Hepatocyte (in vitro differentiated cells): Measurements from ENCODE around the gene SLC8A2. TPM values are rescaled to one million over a fixed set of nuclear protein-coding genes. Genes with fewer than 3 reads are reported as not detected.

ENCODE experiments used
- DNase-seq: peaks from one replicate; pipeline ENCODE4 v3.0.0-alpha.2; 2016; ENCODE audit warnings: low spot score
- H2AFZ ChIP-seq: fragments of 200-600 bp; sonication (generic); 2 replicates; pipeline ENCODE4 v1.6.0; 2016; ENCODE audit warnings: antibody characterized with exemption, mild to moderate bottlenecking
- H3K27ac ChIP-seq: fragments of 200-600 bp; sonication (generic); 2 replicates; pipeline ENCODE4 v1.5.1; 2016; ENCODE audit warnings: mild to moderate bottlenecking
- H3K27me3 ChIP-seq: fragments of 200-600 bp; sonication (generic); 2 replicates; pipeline ENCODE4 v1.6.1; 2016
- H3K36me3 ChIP-seq: fragments of 200-600 bp; sonication (generic); replicated peaks from 2 replicates; pipeline ENCODE4 v1.5.1; 2016; ENCODE audit warnings: low read depth; ENCODE audit not compliant: insufficient read depth
- H3K4me1 ChIP-seq: fragments of 200-600 bp; sonication (generic); 2 replicates; pipeline ENCODE4 v1.5.1; 2016; ENCODE audit warnings: mild to moderate bottlenecking, moderate library complexity; ENCODE audit not compliant: insufficient read depth
- H3K4me2 ChIP-seq: fragments of 200-600 bp; sonication (generic); 2 replicates; pipeline ENCODE4 v1.6.0; 2016
- H3K4me3 ChIP-seq: fragments of 200-600 bp; sonication (generic); 2 replicates; pipeline ENCODE4 v1.5.1; 2016; ENCODE audit warnings: mild to moderate bottlenecking
- H3K79me2 ChIP-seq: fragments of 200-600 bp; sonication (generic); 2 replicates; pipeline ENCODE4 v1.6.0; 2017; ENCODE audit warnings: mild to moderate bottlenecking
- H3K9me2 ChIP-seq: fragments of 200-600 bp; sonication (generic); replicated peaks from 2 replicates; pipeline ENCODE4 v1.6.0; 2017; ENCODE audit warnings: mild to moderate bottlenecking; ENCODE audit not compliant: insufficient read depth
- H3K9me3 ChIP-seq: fragments of 200-600 bp; sonication (generic); 2 replicates; pipeline ENCODE4 v1.5.1; 2016; ENCODE audit warnings: low read depth, mild to moderate bottlenecking
- H4K20me1 ChIP-seq: fragments of 200-600 bp; sonication (generic); 2 replicates; pipeline ENCODE4 v1.6.0; 2016; ENCODE audit warnings: mild to moderate bottlenecking; ENCODE audit not compliant: insufficient read depth, poor library complexity, severe bottlenecking
- CTCF ChIP-seq: fragments of 200-600 bp; sonication (generic); IDR thresholded peaks from 2 replicates; pipeline ENCODE4 v1.5.1; 2016; ENCODE audit warnings: antibody characterized with exemption, mild to moderate bottlenecking; ENCODE audit not compliant: poor library complexity
- EZH2 ChIP-seq: fragments of 200-600 bp; sonication (generic); IDR thresholded peaks from 2 replicates; pipeline ENCODE4 v1.6.1; 2016; ENCODE audit warnings: antibody characterized with exemption, mild to moderate bottlenecking, borderline replicate concordance
- EZH2phosphoT487 ChIP-seq: fragments of 200-600 bp; sonication (generic); IDR thresholded peaks from one replicate; pipeline ENCODE4 v1.6.1; 2018; ENCODE audit warnings: antibody characterized with exemption, mild to moderate bottlenecking, low read depth, moderate library complexity; ENCODE audit not compliant: unreplicated experiment, severe bottlenecking
- WGBS: methylation state at CpG from one replicate; pipeline ENCODE4 v1.1.6; 2016; ENCODE audit warnings: low lambda C conversion rate; ENCODE audit errors: missing lambda C conversion rate; 5-methylcytosine and 5-hydroxymethylcytosine counted together
- polyA plus RNA-seq: library from polyadenylated mRNA; unstranded; fragments of >200 nt; fragmentation: Nextera tagmentation; extraction: Ambion mirVana; gene quantifications from 2 replicates; pipeline ENCODE4 v1.2.1, GENCODE V29; 2016
- total RNA-seq: library from RNA; depleted of rRNA; stranded (reverse); fragments of >200 nt; gene quantifications from 2 replicates; pipeline ENCODE4 v1.2.3, GENCODE V29; 2014

Gene SLC8A2
- total and polyA plus RNA-seq, 2 experiments from 2014 or later: 0.24 to 1.1 TPM

- Histone ChIP-seq H2AFZ (peak overlapping the region; percentile 21), H4K20me1 (no peaks in the 10 kb centered on the region), H3K4me1 (peaks cover 20% of the 10 kb centered on the region), H3K27ac (no peak overlapping the region), H3K9me2 (no peaks in the 10 kb centered on the region), H3K4me2 (peak overlapping the region; percentile 73), H3K36me3 (no peaks in the 10 kb centered on the region), H3K9me3 (no peaks in the 10 kb centered on the region), H3K79me2 (no peaks in the 10 kb centered on the region), H3K4me3 (no peak overlapping the region), H3K27me3 (peaks cover 16% of the 10 kb centered on the region)
- peak; percentile 80 for DNase-seq
- TF ChIP-seq EZH2phosphoT487 (no peak), CTCF (no peak), EZH2 (peak; percentile 53)
- WGBS: 11% methylated on average over 63 of the region's 69 CpGs
Measured at GRCh38 chr19:47430041-47430802, 41.5 kb downstream of the SLC8A2 start.

- Histone ChIP-seq H3K4me3 (no peak overlapping the region), H3K27ac (no peak overlapping the region), H3K9me3 (no peaks in the 10 kb centered on the region), H3K36me3 (no peaks in the 10 kb centered on the region), H4K20me1 (no peaks in the 10 kb centered on the region), H3K27me3 (peaks cover 16% of the 10 kb centered on the region), H3K4me2 (no peak overlapping the region), H3K79me2 (no peaks in the 10 kb centered on the region), H3K4me1 (peaks cover 20% of the 10 kb centered on the region), H2AFZ (no peak overlapping the region), H3K9me2 (no peaks in the 10 kb centered on the region)
- 31% methylated on average over 19 of the region's 20 CpGs for WGBS
- DNase-seq: no peak
- TF ChIP-seq EZH2 (no peak), EZH2phosphoT487 (no peak), CTCF (no peak)
Measured at GRCh38 chr19:47429140-47429793, 42.4 kb downstream of the SLC8A2 start.

GRCh38 chr19:47428177-47428894, 43.4 kb downstream of the SLC8A2 start:
- Histone ChIP-seq H3K27ac (peak overlapping the region; percentile 52), H2AFZ (no peak overlapping the region)
- 1% methylated on average over 27 of the region's 27 CpGs for WGBS

More at GRCh38 chr19:47428177-47428894, 43.4 kb downstream of the SLC8A2 start:
- H3K4me3 ChIP-seq: no peak overlapping the region
- no peaks in the 10 kb centered on the region for H4K20me1 ChIP-seq
- peak; percentile 97 for DNase-seq
- H3K36me3 ChIP-seq: no peaks in the 10 kb centered on the region
- H3K9me3 ChIP-seq: no peaks in the 10 kb centered on the region
- no peaks in the 10 kb centered on the region for H3K79me2 ChIP-seq
- H3K4me2 ChIP-seq: peak overlapping the region; percentile 72
- peaks cover 22% of the 10 kb centered on the region for H3K27me3 ChIP-seq
- no peak for TF ChIP-seq EZH2phosphoT487
- no peak for TF ChIP-seq EZH2
- TF ChIP-seq CTCF: no peak
- no peaks in the 10 kb centered on the region for H3K9me2 ChIP-seq
- peaks cover 20% of the 10 kb centered on the region for H3K4me1 ChIP-seq
